ENCODE measurements around the gene GATC.

GATC gene

DNA sequence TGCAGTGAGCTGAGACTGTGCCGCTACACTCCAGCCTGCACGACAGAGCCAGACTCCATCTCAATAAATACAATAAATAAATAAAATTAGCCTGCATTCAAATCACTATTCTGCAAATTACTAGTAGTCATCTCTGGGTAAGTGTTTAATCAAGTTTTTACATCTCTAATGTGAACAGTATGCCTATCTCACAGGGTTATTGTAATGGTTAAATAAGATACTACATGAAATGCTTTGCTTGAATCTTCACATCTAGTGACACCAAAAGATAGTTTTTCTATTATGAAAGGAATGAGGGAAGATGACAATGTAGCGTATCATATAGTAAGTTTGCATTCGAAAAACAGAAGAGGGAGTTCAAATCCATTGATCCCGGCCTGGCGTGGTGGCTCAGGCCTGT, 21.2 kb downstream of the GATC start:
- TF ChIP-seq, protein P1, sequence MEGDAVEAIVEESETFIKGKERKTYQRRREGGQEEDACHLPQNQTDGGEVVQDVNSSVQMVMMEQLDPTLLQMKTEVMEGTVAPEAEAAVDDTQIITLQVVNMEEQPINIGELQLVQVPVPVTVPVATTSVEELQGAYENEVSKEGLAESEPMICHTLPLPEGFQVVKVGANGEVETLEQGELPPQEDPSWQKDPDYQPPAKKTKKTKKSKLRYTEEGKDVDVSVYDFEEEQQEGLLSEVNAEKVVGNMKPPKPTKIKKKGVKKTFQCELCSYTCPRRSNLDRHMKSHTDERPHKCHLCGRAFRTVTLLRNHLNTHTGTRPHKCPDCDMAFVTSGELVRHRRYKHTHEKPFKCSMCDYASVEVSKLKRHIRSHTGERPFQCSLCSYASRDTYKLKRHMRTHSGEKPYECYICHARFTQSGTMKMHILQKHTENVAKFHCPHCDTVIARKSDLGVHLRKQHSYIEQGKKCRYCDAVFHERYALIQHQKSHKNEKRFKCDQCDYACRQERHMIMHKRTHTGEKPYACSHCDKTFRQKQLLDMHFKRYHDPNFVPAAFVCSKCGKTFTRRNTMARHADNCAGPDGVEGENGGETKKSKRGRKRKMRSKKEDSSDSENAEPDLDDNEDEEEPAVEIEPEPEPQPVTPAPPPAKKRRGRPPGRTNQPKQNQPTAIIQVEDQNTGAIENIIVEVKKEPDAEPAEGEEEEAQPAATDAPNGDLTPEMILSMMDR (IDR thresholded peaks at IDR 0.05; ENCODE audit: extremely low read depth, missing control alignments), result no peak
- no peak for DNase-seq (ENCODE audit: low spot score)

- TF ChIP-seq, protein P1 (IDR thresholded peaks at IDR 0.05; ENCODE audit: extremely low read depth, missing control alignments), result no peak
- DNase-seq (ENCODE audit: low spot score), result peak; percentile 48
These were observed 22.1 kb downstream of the GATC start for GRCh38 chr12:120468325-120468820.

DNA sequence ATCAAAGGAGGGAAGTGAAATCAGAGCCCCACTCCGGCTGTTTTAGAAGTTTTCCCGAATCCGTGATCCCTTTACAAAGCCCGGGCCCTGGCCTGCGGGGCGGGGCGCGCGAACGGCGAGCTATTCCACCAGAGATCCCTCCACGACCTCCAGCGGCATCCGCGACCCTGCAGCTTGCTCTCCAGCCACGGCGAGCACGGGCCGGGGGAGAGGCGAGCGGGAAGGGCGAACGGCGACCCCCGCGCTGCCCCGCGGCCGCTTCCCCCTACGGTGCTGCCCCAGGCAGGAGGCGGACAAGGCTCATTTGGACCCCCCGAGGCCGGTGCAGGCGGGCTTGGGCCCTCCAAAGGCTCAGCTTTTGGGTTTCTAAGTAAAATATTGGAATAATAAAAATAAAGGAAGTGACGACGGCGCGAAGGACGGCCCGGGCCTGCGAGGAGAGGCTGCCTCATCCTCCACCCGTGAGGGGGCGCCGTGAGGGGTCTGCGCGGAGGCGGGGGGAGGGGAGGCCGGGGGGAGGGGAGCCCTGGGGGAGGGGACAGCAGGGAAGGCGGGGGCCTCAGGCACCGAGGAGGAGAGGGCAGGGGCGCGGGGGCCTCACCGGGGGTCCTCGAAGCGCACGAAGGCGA, 22.7 kb downstream of the GATC start:
- TF ChIP-seq, protein P1 (IDR thresholded peaks at IDR 0.05; ENCODE audit: extremely low read depth, missing control alignments), result no peak
- DNase-seq (ENCODE audit: low spot score), result peak; percentile 77

- TF ChIP-seq, protein P1 (IDR thresholded peaks at IDR 0.05; ENCODE audit: extremely low read depth, missing control alignments), result peak; percentile 93
- peak; percentile 99 for DNase-seq (ENCODE audit: low spot score)
These were observed 23.4 kb downstream of the GATC start, which contains the start of gene SRSF9 for GRCh38 chr12:120469450-120470149. TSS of gene SRSF9 (minus strand) at chr12:120469748. CDS start at chr12:120469609, 139 bp downstream.

- no peak for DNase-seq (ENCODE audit: low spot score)
- TF ChIP-seq, protein P1 (IDR thresholded peaks at IDR 0.05; ENCODE audit: extremely low read depth, missing control alignments), result no peak
These were observed 24.0 kb downstream of the GATC start for GRCh38 chr12:120470150-120470784.

GRCh38 chr12:120472521-120472920, 26.3 kb downstream of the GATC start:
- DNase-seq (ENCODE audit: low spot score), result no peak
- TF ChIP-seq, protein P1 (IDR thresholded peaks at IDR 0.05; ENCODE audit: extremely low read depth, missing control alignments), result no peak

Data from GM20000 (cell line).